CD14-positive monocyte (primary cell): ENCODE measurements around the gene SLC25A21. TPM values are rescaled to one million over a fixed set of nuclear protein-coding genes. Genes with fewer than 3 reads are reported as not detected.

Source experiments
- DNase-seq, 3 donors: peaks; one replicate each; pipeline ENCODE4 v3.0.0-alpha.2; 2011 to 2022
- H2AFZ ChIP-seq: 2 replicates; pipeline ENCODE4 v1.6.0; 2012; ENCODE audit warnings: mild to moderate bottlenecking, low read depth, low read length, inconsistent platforms; ENCODE audit not compliant: insufficient read depth, poor library complexity, severe bottlenecking
- H3K27ac ChIP-seq, 2 donors: 1 replicate in 1 of 2; 2 replicates in 1 of 2; pipeline ENCODE4 v1.5.1; 2012 to 2013; ENCODE audit warnings: low read length in 2 of 2, control low read depth in 1 of 2, inconsistent platforms in 1 of 2, low read depth in 1 of 2, mild to moderate bottlenecking in 1 of 2
- H3K27me3 ChIP-seq, 2 donors: one replicate each; pipeline versions ENCODE4 v1.6.0 to v1.6.1; 2011 to 2013; ENCODE audit warnings: low read length in 2 of 2; ENCODE audit not compliant: control insufficient read depth in 2 of 2, insufficient read depth in 2 of 2
- H3K36me3 ChIP-seq, 2 donors: replicated peaks in 1 of 2; 1 replicate in 1 of 2; 2 replicates in 1 of 2; pipeline versions ENCODE4 v1.5.1 to v1.6.1; 2012 to 2013; ENCODE audit warnings: low read length in 2 of 2, control low read depth in 1 of 2, inconsistent platforms in 1 of 2, mild to moderate bottlenecking in 1 of 2; ENCODE audit not compliant: insufficient read depth in 2 of 2, control insufficient read depth in 1 of 2
- H3K4me1 ChIP-seq, 2 donors: 1 replicate in 1 of 2; 2 replicates in 1 of 2; pipeline versions ENCODE4 v1.5.1 to v1.6.1; 2012 to 2013; ENCODE audit warnings: low read length in 2 of 2, control low read depth in 1 of 2, inconsistent platforms in 1 of 2, mild to moderate bottlenecking in 1 of 2, moderate library complexity in 1 of 2; ENCODE audit not compliant: insufficient read depth in 2 of 2, control insufficient read depth in 1 of 2
- H3K4me2 ChIP-seq: replicated peaks from 2 replicates; pipeline ENCODE3; 2012; ENCODE audit warnings: low read length, moderate library complexity, mild to moderate bottlenecking; ENCODE audit not compliant: poor library complexity, severe bottlenecking; ENCODE audit errors: extremely low read depth
- H3K4me3 ChIP-seq, 3 experiments: fragments of 200-600 bp in 1 of 3; sonication (generic) in 1 of 3; replicated peaks in 1 of 3; 1 replicate in 2 of 3; 2 replicates in 1 of 3; pipeline ENCODE4 v1.5.1; 2011 to 2013; ENCODE audit warnings: low read length in 3 of 3, mild to moderate bottlenecking in 3 of 3, control low read depth in 2 of 3, low read depth in 2 of 3, inconsistent platforms in 1 of 3, moderate library complexity in 1 of 3
- H3K79me2 ChIP-seq: 2 replicates; pipeline ENCODE4 v1.6.0; 2012; ENCODE audit warnings: mild to moderate bottlenecking, control low read depth, inconsistent platforms, low read length, moderate library complexity; ENCODE audit not compliant: insufficient read depth
- H3K9ac ChIP-seq: 2 replicates; pipeline ENCODE4 v1.6.0; 2017; ENCODE audit warnings: low read length, mild to moderate bottlenecking; ENCODE audit not compliant: insufficient read depth, poor library complexity, severe bottlenecking
- H3K9me3 ChIP-seq, 2 donors: replicated peaks in 1 of 2; 1 replicate in 1 of 2; 2 replicates in 1 of 2; pipeline versions ENCODE4 v1.5.1 to v1.6.1; 2012 to 2013; ENCODE audit warnings: low read length in 2 of 2, control low read depth in 1 of 2; ENCODE audit not compliant: control insufficient read depth in 1 of 2, insufficient read depth in 1 of 2
- H4K20me1 ChIP-seq: 2 replicates; pipeline ENCODE4 v1.6.0; 2012; ENCODE audit warnings: mild to moderate bottlenecking, low read length, control low read depth, moderate library complexity; ENCODE audit not compliant: insufficient read depth
- H3K27ac Mint-ChIP-seq, 7 donors: one replicate each; pipeline ENCODE4 v1.8.0; 2020; ENCODE audit warnings: mild to moderate bottlenecking in 7 of 7, mixed read lengths in 7 of 7, moderate library complexity in 6 of 7, inconsistent platforms in 2 of 7
- H3K27me3 Mint-ChIP-seq, 3 donors: one replicate each; pipeline ENCODE4 v1.8.0; 2021 to 2022; ENCODE audit warnings: low read depth in 3 of 3, mild to moderate bottlenecking in 3 of 3, mixed read lengths in 3 of 3, moderate library complexity in 3 of 3, inconsistent platforms in 1 of 3
- H3K36me3 Mint-ChIP-seq, 2 donors: one replicate each; pipeline ENCODE4 v1.8.0; 2020; ENCODE audit warnings: mixed read lengths in 2 of 2, inconsistent platforms in 1 of 2, mild to moderate bottlenecking in 1 of 2
- H3K4me1 Mint-ChIP-seq: one replicate; pipeline ENCODE4 v1.8.0; 2020; ENCODE audit warnings: mild to moderate bottlenecking, mixed read lengths
- H3K4me3 Mint-ChIP-seq, 2 donors: one replicate each; pipeline ENCODE4 v1.8.0; 2020; ENCODE audit warnings: mild to moderate bottlenecking in 2 of 2, mixed read lengths in 2 of 2, moderate library complexity in 1 of 2
- H3K9me3 Mint-ChIP-seq, 7 donors: one replicate each; pipeline ENCODE4 v1.8.0; 2020 to 2022; ENCODE audit warnings: mixed read lengths in 7 of 7, mild to moderate bottlenecking in 6 of 7, moderate library complexity in 6 of 7, inconsistent platforms in 2 of 7
- WGBS: methylation state at CpG from one replicate; pipeline ENCODE4 v1.1.5; 2013; ENCODE audit warnings: missing lambda C conversion rate; ENCODE audit not compliant: insufficient coverage; 5-methylcytosine and 5-hydroxymethylcytosine counted together
- intact Hi-C, 2 donors: fragments of 100-400 bp; cut with micrococcal nuclease; formaldehyde crosslinking; loops; one replicate each; pipeline versions ENCODE4 v1.15.0 to v1.15.1; 2023
- polyA plus RNA-seq, 3 donors: library from polyadenylated mRNA; depleted of rRNA in 1 of 3; unstranded in 2 of 3; stranded (reverse) in 1 of 3; fragments of 300-500 nt in 2 of 3; fragments of >200 nt in 1 of 3; fragmentation: Illumina TruSeq in 2 of 3; gene quantifications; 1 replicate in 2 of 3; 2 replicates in 1 of 3; pipeline ENCODE4 v1.2.3, GENCODE V29; 2012 to 2021
- TF ChIP-seq, protein P1 (sequence below): fragments of 200-600 bp; IDR thresholded peaks from one replicate; pipeline ENCODE4 v1.8.0; 2022; ENCODE audit warnings: antibody characterized with exemption, mild to moderate bottlenecking

SLC25A21 gene
- polyA plus RNA-seq, 3 donors, result not detected

GRCh38 chr14:36860831-36861230 lies 311.6 kb downstream of the SLC25A21 start:
- intact Hi-C loops, result no loop called here
- TF ChIP-seq, protein P1, sequence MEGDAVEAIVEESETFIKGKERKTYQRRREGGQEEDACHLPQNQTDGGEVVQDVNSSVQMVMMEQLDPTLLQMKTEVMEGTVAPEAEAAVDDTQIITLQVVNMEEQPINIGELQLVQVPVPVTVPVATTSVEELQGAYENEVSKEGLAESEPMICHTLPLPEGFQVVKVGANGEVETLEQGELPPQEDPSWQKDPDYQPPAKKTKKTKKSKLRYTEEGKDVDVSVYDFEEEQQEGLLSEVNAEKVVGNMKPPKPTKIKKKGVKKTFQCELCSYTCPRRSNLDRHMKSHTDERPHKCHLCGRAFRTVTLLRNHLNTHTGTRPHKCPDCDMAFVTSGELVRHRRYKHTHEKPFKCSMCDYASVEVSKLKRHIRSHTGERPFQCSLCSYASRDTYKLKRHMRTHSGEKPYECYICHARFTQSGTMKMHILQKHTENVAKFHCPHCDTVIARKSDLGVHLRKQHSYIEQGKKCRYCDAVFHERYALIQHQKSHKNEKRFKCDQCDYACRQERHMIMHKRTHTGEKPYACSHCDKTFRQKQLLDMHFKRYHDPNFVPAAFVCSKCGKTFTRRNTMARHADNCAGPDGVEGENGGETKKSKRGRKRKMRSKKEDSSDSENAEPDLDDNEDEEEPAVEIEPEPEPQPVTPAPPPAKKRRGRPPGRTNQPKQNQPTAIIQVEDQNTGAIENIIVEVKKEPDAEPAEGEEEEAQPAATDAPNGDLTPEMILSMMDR, result no peak
- no peaks in the 10 kb centered on the region for H3K4me1 Mint-ChIP-seq
- no peaks in the 10 kb centered on the region for H3K36me3 ChIP-seq
- H3K79me2 ChIP-seq, result no peaks in the 10 kb centered on the region
- no peak overlapping the region for H3K4me3 ChIP-seq
- H3K9me3 ChIP-seq, result no peaks in the 10 kb centered on the region
- H3K27ac Mint-ChIP-seq, result no peak overlapping the region
- no peaks in the 10 kb centered on the region for H4K20me1 ChIP-seq
- H3K36me3 Mint-ChIP-seq, result no peaks in the 10 kb centered on the region
- H3K4me3 Mint-ChIP-seq, result no peak overlapping the region
- H3K9ac ChIP-seq, result no peak overlapping the region
- no peak overlapping the region for H3K27ac ChIP-seq
- no peak for DNase-seq
- peaks cover 0 to 2% (median 1%) of the 10 kb centered on the region in 3 donors for H3K27me3 Mint-ChIP-seq
- H3K9me3 Mint-ChIP-seq, result peaks cover 0 to 4% (median 3%) of the 10 kb centered on the region in 7 donors
- H3K4me1 ChIP-seq, result no peaks in the 10 kb centered on the region
- H3K27me3 ChIP-seq, result no peaks in the 10 kb centered on the region
- H3K4me2 ChIP-seq, result no peak overlapping the region
- no peak overlapping the region for H2AFZ ChIP-seq

DNA sequence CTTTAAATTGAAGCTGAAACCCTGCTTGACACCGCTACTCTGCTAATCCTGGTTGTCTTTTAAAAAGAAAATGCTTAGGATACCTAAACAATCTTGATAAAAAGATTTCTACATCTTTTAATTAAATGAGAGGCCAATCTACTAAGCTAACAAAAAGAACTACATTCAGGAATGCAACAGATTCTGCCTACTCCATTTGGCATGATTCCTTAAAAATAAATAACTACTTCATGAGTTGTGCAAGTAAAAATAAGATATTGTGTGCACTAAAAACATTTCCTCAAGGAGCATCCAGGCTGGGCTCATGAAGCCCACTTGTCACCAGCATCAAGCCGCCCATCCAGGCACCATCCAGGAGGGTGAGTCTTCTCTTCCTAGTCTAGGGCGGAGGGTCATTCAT lies 313.3 kb downstream of the SLC25A21 start:
- Mint-ChIP-seq H3K4me1 (no peaks in the 10 kb centered on the region), H3K27ac (no peak overlapping the region), H3K27me3 (peaks cover 0 to 1% (median 0%) of the 10 kb centered on the region in 3 donors), H3K9me3 (peaks cover 0 to 4% (median 3%) of the 10 kb centered on the region in 7 donors), H3K36me3 (no peaks in the 10 kb centered on the region), H3K4me3 (no peak overlapping the region)
- WGBS, result 100% methylated on average over 1 of the region's 3 CpGs
- no peak overlapping the region for H3K4me2 ChIP-seq
- no peak overlapping the region for H3K4me3 ChIP-seq
- H3K4me1 ChIP-seq, result no peaks in the 10 kb centered on the region
- no peak overlapping the region for H2AFZ ChIP-seq
- H3K27ac ChIP-seq, result no peak overlapping the region
- DNase-seq, result no peak
- TF ChIP-seq, protein P1, result no peak
- no peaks in the 10 kb centered on the region for H3K36me3 ChIP-seq
- H3K9ac ChIP-seq, result no peak overlapping the region
- no peaks in the 10 kb centered on the region for H3K79me2 ChIP-seq
- no peaks in the 10 kb centered on the region for H4K20me1 ChIP-seq
- H3K27me3 ChIP-seq, result no peaks in the 10 kb centered on the region
- no peaks in the 10 kb centered on the region for H3K9me3 ChIP-seq
- intact Hi-C loops, result no loop called here
